ENCODE measurements around the gene MVK. TPM values are rescaled to one million over a fixed set of nuclear protein-coding genes. Genes with fewer than 3 reads are reported as not detected.

MVK gene
- total and polyA plus RNA-seq, 2 experiments from 2014 or later: 6.7 to 11.8 TPM

DNA sequence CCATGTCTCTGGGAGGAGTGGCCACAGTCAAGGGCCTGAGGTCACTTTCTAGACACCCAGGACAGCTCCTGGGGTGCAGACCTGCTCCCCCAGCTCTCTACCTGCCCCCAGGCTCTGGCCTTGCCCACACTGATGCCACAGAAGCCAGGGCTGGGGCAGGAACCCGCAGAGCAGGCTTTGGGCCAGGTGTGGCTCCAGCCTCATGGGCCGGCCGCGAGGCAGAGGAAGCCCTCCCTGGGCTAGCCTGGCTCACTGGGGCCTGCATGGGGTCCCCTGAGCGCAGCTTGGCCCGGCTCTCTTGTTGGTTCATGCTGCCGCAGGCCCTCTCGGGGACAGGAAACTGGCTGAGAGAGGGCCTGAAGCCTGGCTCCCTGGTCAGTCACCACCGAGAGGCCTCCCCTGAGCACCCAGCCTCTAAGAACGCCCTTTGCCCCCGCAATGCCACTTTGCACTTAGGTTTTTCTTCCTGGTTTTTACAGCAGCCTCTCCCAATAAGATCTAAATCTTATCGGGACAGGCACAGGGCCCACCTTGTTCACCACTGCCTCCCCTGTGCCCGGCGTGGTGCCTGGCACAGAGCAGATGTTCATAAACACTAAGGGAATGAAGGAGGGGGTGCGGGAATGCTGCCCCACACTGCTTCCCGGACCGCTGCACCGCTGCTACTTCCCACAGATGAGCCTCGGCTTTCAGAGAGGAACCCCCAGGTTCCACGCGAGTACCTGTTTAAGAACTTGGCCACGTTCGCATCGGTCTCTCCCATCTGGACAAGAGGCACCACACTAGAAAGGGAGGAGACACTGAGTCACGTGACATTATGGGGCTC lies 15.0 kb upstream of the MVK start:
- Histone ChIP-seq H3K9me3 (ENCODE audit: low read depth) (no peaks in the 10 kb centered on the region), H2AFZ (no peak overlapping the region), H3F3A (ENCODE audit: insufficient read depth) (no peaks in the 10 kb centered on the region), H3K36me3 (ENCODE audit: low read depth) (no peaks in the 10 kb centered on the region), H3K4me2 (ENCODE audit: unreplicated experiment) (no peak overlapping the region), H3K9ac (no peak overlapping the region), H3K27me3 (replicated peaks; ENCODE audit: insufficient read depth) (peaks cover 20% of the 10 kb centered on the region), H3K79me2 (ENCODE audit: insufficient read depth) (no peaks in the 10 kb centered on the region), H3K9me2 (ENCODE audit: insufficient read depth) (no peaks in the 10 kb centered on the region), H3K4me1 (ENCODE audit: insufficient read depth) (0 out of 2 replicates have a peak, but pooled peaks cover 4% of the 10 kb centered on the region), H3K27ac (no peak overlapping the region), H3K4me3 (no peak overlapping the region), H4K20me1 (ENCODE audit: insufficient read depth) (no peaks in the 10 kb centered on the region)
- TF ChIP-seq EZH2 (IDR thresholded peaks at IDR 0.05; ENCODE audit: insufficient read depth, poor library complexity, severe bottlenecking): no peak
- no peak for TF ChIP-seq EZH2phosphoT487 (IDR thresholded peaks at IDR 0.05; ENCODE audit: insufficient read depth, low read depth)
- 90 to 92% methylated on average over 25 of the region's 25 CpGs for WGBS, 2 experiments (ENCODE audit: low coverage in 1 of 2, low lambda C conversion rate in 2 of 2, missing lambda C conversion rate in 2 of 2)
- DNase-seq: no peak
- in situ Hi-C loops (cut with MboI): no loop called here

DNA sequence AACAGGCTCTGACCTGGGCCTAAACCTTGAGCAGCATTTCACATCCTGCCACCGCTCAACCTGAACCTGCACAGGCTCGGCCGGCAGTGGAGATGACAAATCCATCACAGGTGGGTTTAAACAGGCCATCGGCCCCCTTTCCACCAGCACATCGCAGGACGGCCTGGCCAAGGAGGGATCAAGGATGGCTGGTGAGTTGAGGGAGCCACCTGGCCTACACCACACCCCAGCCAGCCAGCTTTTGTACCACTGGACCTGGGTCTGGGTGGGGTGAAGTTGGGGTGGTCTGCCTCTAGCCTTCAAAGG lies 14.4 kb upstream of the MVK start:
- H3K4me2 ChIP-seq (ENCODE audit: unreplicated experiment): no peak overlapping the region
- no peaks in the 10 kb centered on the region for H3F3A ChIP-seq (ENCODE audit: insufficient read depth)
- no peak overlapping the region for H3K4me3 ChIP-seq
- H3K27me3 ChIP-seq (replicated peaks; ENCODE audit: insufficient read depth): peaks cover 14% of the 10 kb centered on the region; the same call in 1 of the 2 replicates
- no peak overlapping the region for H2AFZ ChIP-seq
- no peaks in the 10 kb centered on the region for H4K20me1 ChIP-seq (ENCODE audit: insufficient read depth)
- H3K9ac ChIP-seq: no peak overlapping the region
- H3K4me1 ChIP-seq (ENCODE audit: insufficient read depth): 0 out of 2 replicates have a peak, but pooled peaks cover 1% of the 10 kb centered on the region
- in situ Hi-C loops (cut with MboI): no loop called here
- no peaks in the 10 kb centered on the region for H3K79me2 ChIP-seq (ENCODE audit: insufficient read depth)
- no peaks in the 10 kb centered on the region for H3K9me3 ChIP-seq (ENCODE audit: low read depth)
- DNase-seq: no peak
- 96 to 100% methylated on average over 6 of the region's 6 CpGs for WGBS, 2 experiments (ENCODE audit: low coverage in 1 of 2, low lambda C conversion rate in 2 of 2, missing lambda C conversion rate in 2 of 2)
- no peaks in the 10 kb centered on the region for H3K9me2 ChIP-seq (ENCODE audit: insufficient read depth)
- H3K36me3 ChIP-seq (ENCODE audit: low read depth): no peaks in the 10 kb centered on the region
- TF ChIP-seq EZH2phosphoT487 (IDR thresholded peaks at IDR 0.05; ENCODE audit: insufficient read depth, low read depth) (no peak), EZH2 (IDR thresholded peaks at IDR 0.05; ENCODE audit: insufficient read depth, poor library complexity, severe bottlenecking) (no peak)
- H3K27ac ChIP-seq: no peak overlapping the region

DNA sequence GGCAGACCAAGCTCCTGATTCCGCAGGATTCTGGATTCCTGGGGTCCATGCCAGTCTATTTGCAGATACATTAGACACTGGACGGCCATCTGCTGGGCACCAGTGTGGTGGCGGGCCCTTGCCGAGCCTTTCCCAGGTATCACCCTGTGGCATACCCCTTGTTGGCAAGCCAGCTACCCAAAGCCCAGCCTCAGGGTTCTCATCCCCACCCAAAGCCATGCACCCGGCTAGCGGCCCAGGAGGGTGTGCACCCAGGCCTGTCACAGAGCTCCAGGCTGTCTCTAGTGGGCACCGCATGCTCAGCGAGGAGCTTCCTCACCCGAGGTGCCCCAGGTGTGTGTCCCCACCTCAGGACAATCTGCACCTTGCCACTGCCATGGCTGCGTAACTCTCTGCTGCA lies 14.0 kb upstream of the MVK start:
- no peak for DNase-seq
- Histone ChIP-seq H3K4me3 (no peak overlapping the region), H3K9me3 (ENCODE audit: low read depth) (no peaks in the 10 kb centered on the region), H4K20me1 (ENCODE audit: insufficient read depth) (no peaks in the 10 kb centered on the region), H3F3A (ENCODE audit: insufficient read depth) (no peaks in the 10 kb centered on the region), H3K79me2 (ENCODE audit: insufficient read depth) (no peaks in the 10 kb centered on the region), H3K4me2 (ENCODE audit: unreplicated experiment) (no peak overlapping the region), H3K27me3 (replicated peaks; ENCODE audit: insufficient read depth) (peaks cover 10% of the 10 kb centered on the region; the same call in 1 of the 2 replicates), H3K9ac (no peak overlapping the region), H3K27ac (no peak overlapping the region), H3K9me2 (ENCODE audit: insufficient read depth) (no peaks in the 10 kb centered on the region), H3K36me3 (ENCODE audit: low read depth) (no peaks in the 10 kb centered on the region), H3K4me1 (ENCODE audit: insufficient read depth) (no peaks in the 10 kb centered on the region), H2AFZ (no peak overlapping the region)
- TF ChIP-seq EZH2 (IDR thresholded peaks at IDR 0.05; ENCODE audit: insufficient read depth, poor library complexity, severe bottlenecking) (no peak), EZH2phosphoT487 (IDR thresholded peaks at IDR 0.05; ENCODE audit: insufficient read depth, low read depth) (no peak)
- in situ Hi-C loops (cut with MboI): no loop called here
- 92 to 94% methylated on average over 10 of the region's 10 CpGs for WGBS, 2 experiments (ENCODE audit: low coverage in 1 of 2, low lambda C conversion rate in 2 of 2, missing lambda C conversion rate in 2 of 2)

DNA sequence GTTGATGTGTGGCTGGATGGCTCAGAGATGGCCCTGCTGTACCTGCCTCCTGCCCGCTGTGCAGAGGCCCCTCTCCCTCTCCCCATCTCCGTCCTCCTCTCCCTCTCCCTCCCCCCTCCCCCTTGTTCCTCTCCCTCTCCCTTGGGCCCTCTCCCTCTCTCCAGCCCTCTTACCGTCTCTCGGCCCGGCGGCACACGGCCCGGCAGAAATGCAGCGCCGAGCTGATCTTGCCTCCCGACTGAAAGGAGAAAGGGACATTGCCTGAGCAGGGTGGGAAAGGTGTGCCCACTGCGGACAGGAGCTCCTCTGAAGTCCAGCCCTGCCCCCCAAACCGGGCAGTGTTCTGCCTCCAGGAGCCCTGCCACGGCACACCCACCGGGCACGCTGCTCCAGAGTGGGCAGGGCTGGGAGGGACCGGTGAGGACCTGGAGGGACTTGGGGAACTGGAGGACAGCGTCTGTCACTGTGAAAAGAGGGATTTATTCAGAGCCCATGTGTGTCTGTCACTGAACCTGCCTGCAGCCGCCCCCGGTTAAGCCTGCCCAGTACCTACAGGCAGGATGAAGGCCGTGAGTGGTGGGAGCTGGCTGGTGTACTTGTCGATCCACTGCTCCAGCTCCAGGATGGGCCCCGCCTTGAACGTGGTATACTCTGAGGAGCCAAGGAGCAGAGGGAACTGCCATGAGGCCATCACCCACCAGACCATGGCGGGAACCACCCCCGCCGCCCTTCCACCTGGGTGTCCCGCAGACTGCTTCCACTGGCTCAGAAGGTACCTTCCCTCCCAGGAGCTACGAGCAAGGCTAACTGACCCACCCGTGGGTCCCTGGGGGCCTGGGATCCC lies 12.5 kb upstream of the MVK start:
- no peak for DNase-seq
- Histone ChIP-seq H3K9ac (no peak overlapping the region), H3K4me2 (ENCODE audit: unreplicated experiment) (no peak overlapping the region), H3K4me1 (ENCODE audit: insufficient read depth) (no peaks in the 10 kb centered on the region), H3K4me3 (no peak overlapping the region), H3K9me2 (ENCODE audit: insufficient read depth) (no peaks in the 10 kb centered on the region), H3K27ac (no peak overlapping the region), H3K79me2 (ENCODE audit: insufficient read depth) (no peaks in the 10 kb centered on the region), H3F3A (ENCODE audit: insufficient read depth) (no peaks in the 10 kb centered on the region), H3K36me3 (ENCODE audit: low read depth) (no peaks in the 10 kb centered on the region), H3K27me3 (replicated peaks; ENCODE audit: insufficient read depth) (no peaks in the 10 kb centered on the region), H3K9me3 (ENCODE audit: low read depth) (no peaks in the 10 kb centered on the region), H4K20me1 (ENCODE audit: insufficient read depth) (no peaks in the 10 kb centered on the region), H2AFZ (no peak overlapping the region)
- in situ Hi-C loops (cut with MboI): no loop called here
- TF ChIP-seq EZH2phosphoT487 (IDR thresholded peaks at IDR 0.05; ENCODE audit: insufficient read depth, low read depth): no peak
- TF ChIP-seq EZH2 (IDR thresholded peaks at IDR 0.05; ENCODE audit: insufficient read depth, poor library complexity, severe bottlenecking): no peak
- WGBS, 2 experiments (ENCODE audit: low coverage in 1 of 2, low lambda C conversion rate in 2 of 2, missing lambda C conversion rate in 2 of 2): 80 to 87% methylated on average over 23 to 30 of the region's 30 CpGs

All from GM23248 (cell line).